Measurements from ENCODE around the gene KRT222. TPM values are rescaled to one million over a fixed set of nuclear protein-coding genes. Genes with fewer than 3 reads are reported as not detected.

Gene KRT222
- polyA plus RNA-seq (2013) = not detected

DNA sequence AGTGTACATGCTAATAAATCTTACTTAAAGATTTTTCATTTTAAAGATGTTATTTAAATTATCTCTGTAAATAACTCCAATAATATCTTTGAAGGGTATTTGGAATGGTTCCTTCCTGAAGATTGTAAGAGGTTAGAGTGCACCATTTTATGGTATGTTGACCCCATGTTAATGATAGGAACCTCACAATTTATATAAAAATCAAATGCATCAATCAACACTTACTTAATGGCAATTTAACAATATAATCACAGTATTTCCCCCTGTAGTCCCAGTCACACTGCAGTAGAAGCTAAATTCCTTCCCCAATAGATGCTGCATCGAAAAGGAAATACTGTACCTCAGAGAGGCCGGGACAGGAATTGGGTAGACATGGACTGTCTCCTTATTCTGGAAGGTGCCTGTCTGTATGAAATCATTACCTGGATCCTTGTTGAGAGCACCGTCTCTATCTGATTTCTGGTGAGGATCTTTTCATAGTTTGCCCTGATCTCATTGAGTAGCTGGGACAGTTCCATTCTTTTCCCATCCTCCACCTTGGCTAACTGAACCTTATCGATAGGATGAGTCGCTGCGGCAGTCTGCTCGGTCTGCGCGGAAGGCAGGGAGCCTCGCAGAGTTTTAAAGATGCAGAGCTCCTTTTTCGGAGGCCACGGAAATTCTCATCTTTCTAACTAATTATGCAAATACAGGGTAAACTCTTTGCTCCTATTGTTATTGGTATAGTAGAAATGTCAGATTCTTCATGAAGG lies at the start of gene KRT222:
KRT222 (minus strand) TSS at position 596 of the 752 bp plus-strand sequence; CDS start at position 518, 78 bp downstream.
- CTCF ChIA-PET = no interaction called here
- Histone ChIP-seq H3K36me3 (ENCODE audit: control insufficient read depth in 4 of 4, insufficient read depth in 4 of 4, low read length in 3 of 4) (no peaks in the 10 kb centered on the region), H3K9me3 (ENCODE audit: control extremely low read depth in 1 of 5, control insufficient read depth in 4 of 5, insufficient read depth in 2 of 5, low read depth in 1 of 5, low read length in 4 of 5) (no peaks in the 10 kb centered on the region), H3K4me3 (ENCODE audit: control insufficient read depth in 1 of 7, extremely low read depth in 1 of 7, insufficient read depth in 4 of 7, low read depth in 2 of 7, low read length in 6 of 7) (peak within 1 kb of the TSS in 1 of 7 experiments; percentile 8), H3K27me3 (replicated peaks in 2 of 5; ENCODE audit: control insufficient read depth in 4 of 5, insufficient read depth in 5 of 5, low read length in 4 of 5) (peaks cover 14 to 50% (median 21%) of the 10 kb centered on the region in 5 experiments), H3K27ac (ENCODE audit: insufficient read depth in 1 of 2, low read depth in 1 of 2, low read length in 2 of 2, poor library complexity in 1 of 2, severe bottlenecking in 2 of 2) (no peak within 1 kb of the TSS), H3K4me1 (ENCODE audit: control extremely low read depth in 1 of 4, control insufficient read depth in 4 of 4, insufficient read depth in 4 of 4, low read length in 3 of 4) (peaks cover 0 to 3% (median 0%) of the 10 kb centered on the region in 4 experiments)
- no peak for DNase-seq
- POLR2A ChIA-PET = interaction anchor here (0.6 to 1.0 kb wide), 2 partner anchors 11 to 49 kb away, joined by 3 read pairs; no protein-coding TSS in a partner anchor
- WGBS (ENCODE audit: insufficient coverage) = 20% methylated on average over 4 of the region's 12 CpGs

DNA sequence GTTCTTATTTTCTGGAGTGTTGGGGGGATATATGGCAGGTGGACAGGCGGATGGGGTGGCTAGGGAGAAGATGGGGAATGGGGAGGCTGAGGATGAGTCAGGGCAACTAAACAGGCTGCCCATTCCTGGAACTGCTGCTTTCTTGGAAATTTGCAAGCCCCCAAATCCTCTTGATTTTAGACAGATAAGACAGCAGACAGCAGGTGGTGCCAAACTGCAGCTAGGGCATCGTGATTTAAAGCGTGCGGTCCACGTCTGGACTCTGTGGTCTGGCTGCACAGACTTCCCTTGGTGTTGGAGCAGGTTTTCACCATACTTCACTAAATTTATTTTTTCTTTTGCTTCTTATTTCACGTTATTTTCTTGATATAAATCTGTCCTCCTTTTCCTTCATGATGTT lies 49.5 kb upstream of the KRT222 start:
- no peak overlapping the region for H3K27ac ChIP-seq (ENCODE audit: insufficient read depth in 1 of 2, low read depth in 1 of 2, low read length in 2 of 2, poor library complexity in 1 of 2, severe bottlenecking in 2 of 2)
- no peak for DNase-seq
- WGBS (ENCODE audit: insufficient coverage) = 78% methylated on average over 4 of the region's 6 CpGs
- ChIA-PET POLR2A (no interaction called here), CTCF (no interaction called here)
- H3K36me3 ChIP-seq (ENCODE audit: control insufficient read depth in 4 of 4, insufficient read depth in 4 of 4, low read length in 3 of 4) = no peaks in the 10 kb centered on the region
- H3K4me1 ChIP-seq (ENCODE audit: control extremely low read depth in 1 of 4, control insufficient read depth in 4 of 4, insufficient read depth in 4 of 4, low read length in 3 of 4) = no peaks in the 10 kb centered on the region
- H3K27me3 ChIP-seq (replicated peaks in 2 of 5; ENCODE audit: control insufficient read depth in 4 of 5, insufficient read depth in 5 of 5, low read length in 4 of 5) = peaks cover 3 to 36% (median 6%) of the 10 kb centered on the region in 5 experiments
- peaks cover 0 to 4% (median 0%) of the 10 kb centered on the region in 5 experiments for H3K9me3 ChIP-seq (ENCODE audit: control extremely low read depth in 1 of 5, control insufficient read depth in 4 of 5, insufficient read depth in 2 of 5, low read depth in 1 of 5, low read length in 4 of 5)
- H3K4me3 ChIP-seq (ENCODE audit: control insufficient read depth in 1 of 7, extremely low read depth in 1 of 7, insufficient read depth in 4 of 7, low read depth in 2 of 7, low read length in 6 of 7) = no peak overlapping the region

- 80% methylated on average over 6 of the region's 7 CpGs for WGBS (ENCODE audit: insufficient coverage)
Measured at GRCh38 chr17:40707745-40708144, 42.8 kb upstream of the KRT222 start.

DNA sequence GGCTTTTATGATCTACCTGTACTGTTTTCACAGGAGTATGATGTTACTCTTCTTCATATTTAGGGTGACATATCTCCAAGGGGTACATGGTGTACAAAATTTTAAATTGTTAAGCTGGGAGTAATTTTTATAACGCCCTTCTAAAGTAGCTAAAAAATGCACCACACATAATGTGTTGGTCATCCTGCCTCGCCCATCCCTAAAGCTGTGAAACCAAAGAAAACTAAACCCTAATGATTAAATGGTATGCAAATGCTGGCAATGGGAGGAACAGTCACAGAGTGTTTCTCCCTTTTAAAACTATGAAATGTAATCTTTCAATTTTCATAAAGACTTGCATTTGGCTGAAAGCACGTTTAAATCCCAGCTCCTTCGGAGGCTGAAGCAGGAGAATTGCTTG lies 40.6 kb upstream of the KRT222 start:
- Histone ChIP-seq H3K4me1 (ENCODE audit: control extremely low read depth in 1 of 4, control insufficient read depth in 4 of 4, insufficient read depth in 4 of 4, low read length in 3 of 4) (no peaks in the 10 kb centered on the region), H3K9me3 (ENCODE audit: control extremely low read depth in 1 of 5, control insufficient read depth in 4 of 5, insufficient read depth in 2 of 5, low read depth in 1 of 5, low read length in 4 of 5) (no peaks in the 10 kb centered on the region), H3K27me3 (replicated peaks in 2 of 5; ENCODE audit: control insufficient read depth in 4 of 5, insufficient read depth in 5 of 5, low read length in 4 of 5) (peaks cover 5 to 49% (median 14%) of the 10 kb centered on the region in 5 experiments), H3K27ac (ENCODE audit: insufficient read depth in 1 of 2, low read depth in 1 of 2, low read length in 2 of 2, poor library complexity in 1 of 2, severe bottlenecking in 2 of 2) (no peak overlapping the region), H3K4me3 (ENCODE audit: control insufficient read depth in 1 of 7, extremely low read depth in 1 of 7, insufficient read depth in 4 of 7, low read depth in 2 of 7, low read length in 6 of 7) (no peak overlapping the region), H3K36me3 (ENCODE audit: control insufficient read depth in 4 of 4, insufficient read depth in 4 of 4, low read length in 3 of 4) (no peaks in the 10 kb centered on the region)
- 64% methylated on average over 3 of the region's 4 CpGs for WGBS (ENCODE audit: insufficient coverage)
- ChIA-PET POLR2A (interaction anchor here (0.7 to 1.4 kb wide), 2 partner anchors 10 to 44 kb away, joined by 3 read pairs; no protein-coding TSS in a partner anchor), CTCF (no interaction called here)
- DNase-seq = no peak

More at GRCh38 chr17:40707745-40708144, 42.8 kb upstream of the KRT222 start:
- CTCF ChIA-PET = no interaction called here
- Histone ChIP-seq H3K4me3 (ENCODE audit: control insufficient read depth in 1 of 7, extremely low read depth in 1 of 7, insufficient read depth in 4 of 7, low read depth in 2 of 7, low read length in 6 of 7) (no peak overlapping the region), H3K36me3 (ENCODE audit: control insufficient read depth in 4 of 4, insufficient read depth in 4 of 4, low read length in 3 of 4) (no peaks in the 10 kb centered on the region), H3K27ac (ENCODE audit: insufficient read depth in 1 of 2, low read depth in 1 of 2, low read length in 2 of 2, poor library complexity in 1 of 2, severe bottlenecking in 2 of 2) (no peak overlapping the region), H3K27me3 (replicated peaks in 2 of 5; ENCODE audit: control insufficient read depth in 4 of 5, insufficient read depth in 5 of 5, low read length in 4 of 5) (peaks cover 5 to 43% (median 8%) of the 10 kb centered on the region in 5 experiments), H3K4me1 (ENCODE audit: control extremely low read depth in 1 of 4, control insufficient read depth in 4 of 4, insufficient read depth in 4 of 4, low read length in 3 of 4) (no peaks in the 10 kb centered on the region), H3K9me3 (ENCODE audit: control extremely low read depth in 1 of 5, control insufficient read depth in 4 of 5, insufficient read depth in 2 of 5, low read depth in 1 of 5, low read length in 4 of 5) (no peaks in the 10 kb centered on the region)
- DNase-seq = no peak
- POLR2A ChIA-PET = no interaction called here

- CTCF ChIA-PET = no interaction called here
- POLR2A ChIA-PET = no interaction called here
Measured at GRCh38 chr17:40703652-40704051, 38.7 kb upstream of the KRT222 start, which contains the start of gene KRT24. Gene KRT24, minus strand, starts transcription at chr17:40703752. Its CDS starts 59 bp downstream, at chr17:40703693.

GRCh38 chr17:40702271-40702670 lies 37.3 kb upstream of the KRT222 start:
- no peaks in the 10 kb centered on the region for H3K36me3 ChIP-seq (ENCODE audit: control insufficient read depth in 4 of 4, insufficient read depth in 4 of 4, low read length in 3 of 4)
- 100% methylated on average over 1 of the region's 3 CpGs for WGBS (ENCODE audit: insufficient coverage)
- H3K9me3 ChIP-seq (ENCODE audit: control extremely low read depth in 1 of 5, control insufficient read depth in 4 of 5, insufficient read depth in 2 of 5, low read depth in 1 of 5, low read length in 4 of 5) = no peaks in the 10 kb centered on the region
- H3K27ac ChIP-seq (ENCODE audit: insufficient read depth in 1 of 2, low read depth in 1 of 2, low read length in 2 of 2, poor library complexity in 1 of 2, severe bottlenecking in 2 of 2) = no peak overlapping the region
- DNase-seq = no peak
- ChIA-PET CTCF (interaction anchor here (1.3 kb wide), 1 partner anchor 9 kb away, joined by 3 read pairs; no protein-coding TSS in a partner anchor), POLR2A (no interaction called here)
- H3K4me3 ChIP-seq (ENCODE audit: control insufficient read depth in 1 of 7, extremely low read depth in 1 of 7, insufficient read depth in 4 of 7, low read depth in 2 of 7, low read length in 6 of 7) = no peak overlapping the region
- H3K4me1 ChIP-seq (ENCODE audit: control extremely low read depth in 1 of 4, control insufficient read depth in 4 of 4, insufficient read depth in 4 of 4, low read length in 3 of 4) = no peaks in the 10 kb centered on the region
- H3K27me3 ChIP-seq (replicated peaks in 2 of 5; ENCODE audit: control insufficient read depth in 4 of 5, insufficient read depth in 5 of 5, low read length in 4 of 5) = peaks cover 8 to 66% (median 30%) of the 10 kb centered on the region in 5 experiments

More at GRCh38 chr17:40703652-40704051, 38.7 kb upstream of the KRT222 start, which contains the start of gene KRT24:
- no peak for DNase-seq
- WGBS (ENCODE audit: insufficient coverage) = 100% methylated on average over 2 of the region's 7 CpGs
- Histone ChIP-seq H3K4me3 (ENCODE audit: control insufficient read depth in 1 of 7, extremely low read depth in 1 of 7, insufficient read depth in 4 of 7, low read depth in 2 of 7, low read length in 6 of 7) (no peak within 1 kb of the TSS), H3K4me1 (ENCODE audit: control extremely low read depth in 1 of 4, control insufficient read depth in 4 of 4, insufficient read depth in 4 of 4, low read length in 3 of 4) (no peaks in the 10 kb centered on the region), H3K9me3 (ENCODE audit: control extremely low read depth in 1 of 5, control insufficient read depth in 4 of 5, insufficient read depth in 2 of 5, low read depth in 1 of 5, low read length in 4 of 5) (no peaks in the 10 kb centered on the region), H3K36me3 (ENCODE audit: control insufficient read depth in 4 of 4, insufficient read depth in 4 of 4, low read length in 3 of 4) (no peaks in the 10 kb centered on the region), H3K27ac (ENCODE audit: insufficient read depth in 1 of 2, low read depth in 1 of 2, low read length in 2 of 2, poor library complexity in 1 of 2, severe bottlenecking in 2 of 2) (no peak within 1 kb of the TSS), H3K27me3 (replicated peaks in 2 of 5; ENCODE audit: control insufficient read depth in 4 of 5, insufficient read depth in 5 of 5, low read length in 4 of 5) (peaks cover 8 to 59% (median 23%) of the 10 kb centered on the region in 5 experiments)

- CTCF ChIA-PET = no interaction called here
Measured at GRCh38 chr17:40699853-40700252, 34.9 kb upstream of the KRT222 start.

More at GRCh38 chr17:40699853-40700252, 34.9 kb upstream of the KRT222 start:
- Histone ChIP-seq H3K4me3 (ENCODE audit: control insufficient read depth in 1 of 7, extremely low read depth in 1 of 7, insufficient read depth in 4 of 7, low read depth in 2 of 7, low read length in 6 of 7) (no peak overlapping the region), H3K4me1 (ENCODE audit: control extremely low read depth in 1 of 4, control insufficient read depth in 4 of 4, insufficient read depth in 4 of 4, low read length in 3 of 4) (peaks cover 0 to 5% (median 0%) of the 10 kb centered on the region in 4 experiments), H3K36me3 (ENCODE audit: control insufficient read depth in 4 of 4, insufficient read depth in 4 of 4, low read length in 3 of 4) (no peaks in the 10 kb centered on the region), H3K27ac (ENCODE audit: insufficient read depth in 1 of 2, low read depth in 1 of 2, low read length in 2 of 2, poor library complexity in 1 of 2, severe bottlenecking in 2 of 2) (no peak overlapping the region), H3K27me3 (replicated peaks in 2 of 5; ENCODE audit: control insufficient read depth in 4 of 5, insufficient read depth in 5 of 5, low read length in 4 of 5) (peaks cover 14 to 80% (median 46%) of the 10 kb centered on the region in 5 experiments), H3K9me3 (ENCODE audit: control extremely low read depth in 1 of 5, control insufficient read depth in 4 of 5, insufficient read depth in 2 of 5, low read depth in 1 of 5, low read length in 4 of 5) (no peaks in the 10 kb centered on the region)
- POLR2A ChIA-PET = no interaction called here
- WGBS (ENCODE audit: insufficient coverage) = 91% methylated on average over 5 of the region's 5 CpGs
- no peak for DNase-seq
